GM23248 (cell line): ENCODE data around the gene LPP. TPM values are rescaled to one million over a fixed set of nuclear protein-coding genes. Genes with fewer than 3 reads are reported as not detected.

ENCODE experiments used
- DNase-seq: peaks from one replicate; pipeline ENCODE4 v3.0.0-alpha.2; 2015
- H2AFZ ChIP-seq: fragments of 200-600 bp; sonication (generic); 2 replicates; pipeline ENCODE4 v1.6.1; 2016; ENCODE audit warnings: antibody characterized with exemption
- H3F3A ChIP-seq: fragments of 200-600 bp; sonication (generic); 2 replicates; pipeline ENCODE4 v1.6.1; 2016; ENCODE audit warnings: mild to moderate bottlenecking, antibody characterized with exemption, mixed run types; ENCODE audit not compliant: insufficient read depth
- H3K27ac ChIP-seq: fragments of 200-600 bp; sonication (generic); 2 replicates; pipeline ENCODE4 v1.5.1; 2016; ENCODE audit warnings: mild to moderate bottlenecking
- H3K27me3 ChIP-seq: fragments of 200-600 bp; sonication (generic); replicated peaks from 2 replicates; pipeline ENCODE4 v1.6.1; 2016; ENCODE audit warnings: mild to moderate bottlenecking; ENCODE audit not compliant: insufficient read depth
- H3K36me3 ChIP-seq: fragments of 200-600 bp; sonication (generic); 2 replicates; pipeline ENCODE4 v1.6.1; 2016; ENCODE audit warnings: low read depth, mild to moderate bottlenecking
- H3K4me1 ChIP-seq: fragments of 200-600 bp; sonication (generic); 2 replicates; pipeline ENCODE4 v1.6.1; 2016; ENCODE audit warnings: mild to moderate bottlenecking; ENCODE audit not compliant: insufficient read depth
- H3K4me2 ChIP-seq: fragments of 200-600 bp; sonication (generic); one replicate; pipeline ENCODE4 v1.6.1; 2016; ENCODE audit warnings: mild to moderate bottlenecking; ENCODE audit not compliant: unreplicated experiment
- H3K4me3 ChIP-seq: fragments of 200-600 bp; sonication (generic); 2 replicates; pipeline ENCODE4 v1.5.1; 2016; ENCODE audit warnings: mild to moderate bottlenecking
- H3K79me2 ChIP-seq: fragments of 200-600 bp; sonication (generic); 2 replicates; pipeline ENCODE4 v1.6.1; 2016; ENCODE audit warnings: mild to moderate bottlenecking; ENCODE audit not compliant: insufficient read depth
- H3K9ac ChIP-seq: fragments of 200-600 bp; sonication (generic); 2 replicates; pipeline ENCODE4 v1.6.1; 2016; ENCODE audit warnings: mild to moderate bottlenecking
- H3K9me2 ChIP-seq: fragments of 200-600 bp; sonication (generic); 2 replicates; pipeline ENCODE4 v1.6.1; 2016; ENCODE audit warnings: mixed run types, mild to moderate bottlenecking, moderate library complexity; ENCODE audit not compliant: insufficient read depth
- H3K9me3 ChIP-seq: fragments of 200-600 bp; sonication (generic); one replicate; pipeline ENCODE4 v1.6.1; 2017; ENCODE audit warnings: low read depth
- H4K20me1 ChIP-seq: fragments of 200-600 bp; sonication (generic); 2 replicates; pipeline ENCODE4 v1.6.0; 2016; ENCODE audit not compliant: insufficient read depth
- EZH2 ChIP-seq: fragments of 200-600 bp; sonication (generic); IDR thresholded peaks from 2 replicates; pipeline ENCODE4 v1.6.1; 2018; ENCODE audit warnings: antibody characterized with exemption, mild to moderate bottlenecking; ENCODE audit not compliant: insufficient read depth, poor library complexity, severe bottlenecking
- EZH2phosphoT487 ChIP-seq: fragments of 200-600 bp; sonication (generic); IDR thresholded peaks from 2 replicates; pipeline ENCODE4 v1.6.1; 2018; ENCODE audit warnings: antibody characterized with exemption, moderate library complexity, mild to moderate bottlenecking, low read depth; ENCODE audit not compliant: insufficient read depth
- WGBS, 2 experiments: methylation state at CpG; one replicate each; pipeline ENCODE4 v1.1.6; 2015 to 2017; ENCODE audit warnings: low lambda C conversion rate in 2 of 2, low coverage in 1 of 2; ENCODE audit errors: missing lambda C conversion rate in 2 of 2; 5-methylcytosine and 5-hydroxymethylcytosine counted together
- in situ Hi-C: fragments of 300-500 bp; cut with MboI; formaldehyde crosslinking; loops from 2 replicates; pipeline ENCODE4 v1.15.0; 2020
- polyA plus RNA-seq: library from polyadenylated mRNA; unstranded; fragments of >200 nt; fragmentation: Nextera tagmentation; extraction: Ambion mirVana; gene quantifications from 2 replicates; pipeline ENCODE4 v1.2.1, GENCODE V29; 2016
- total RNA-seq: library from RNA; depleted of rRNA; stranded (reverse); fragments of >200 nt; shearing (Covaris generic); gene quantifications from 2 replicates; pipeline ENCODE4 v1.2.3, GENCODE V29; 2014

Gene LPP
- total and polyA plus RNA-seq, 2 experiments from 2014 or later: 42.8 to 61.7 TPM

DNA sequence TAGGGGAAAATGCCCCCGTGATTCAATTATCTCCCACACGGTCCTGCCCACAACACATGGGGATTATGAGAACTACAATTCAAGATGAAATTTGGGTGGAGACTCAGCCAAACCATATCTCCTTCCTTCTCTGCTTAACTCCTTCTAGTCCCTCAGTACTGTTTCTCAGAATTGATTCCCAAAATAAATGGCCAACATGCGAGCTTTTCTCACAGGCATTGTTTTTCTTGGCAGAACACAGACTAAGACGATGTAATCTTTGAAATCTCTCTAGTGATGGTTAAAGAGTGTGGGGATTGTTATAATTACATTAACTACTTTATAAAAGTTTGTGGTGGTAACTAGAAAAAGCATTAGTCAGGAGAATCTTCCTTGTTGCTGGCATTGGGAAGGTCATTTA is 366.5 kb downstream of the LPP start:
- no peaks in the 10 kb centered on the region for H3K9me2 ChIP-seq
- H3K27ac ChIP-seq: no peak overlapping the region
- H4K20me1 ChIP-seq: no peaks in the 10 kb centered on the region
- no peaks in the 10 kb centered on the region for H3K4me1 ChIP-seq
- H3K4me2 ChIP-seq: no peak overlapping the region
- no peak for DNase-seq
- H3K9ac ChIP-seq: no peak overlapping the region
- no peaks in the 10 kb centered on the region for H3K9me3 ChIP-seq
- H3K4me3 ChIP-seq: no peak overlapping the region
- H3F3A ChIP-seq: no peaks in the 10 kb centered on the region
- no peak for TF ChIP-seq EZH2phosphoT487
- no peak for TF ChIP-seq EZH2
- in situ Hi-C loops: no loop called here
- H2AFZ ChIP-seq: no peak overlapping the region
- H3K36me3 ChIP-seq: peaks cover 6% of the 10 kb centered on the region
- H3K79me2 ChIP-seq: peaks cover 32% of the 10 kb centered on the region
- H3K27me3 ChIP-seq: no peaks in the 10 kb centered on the region
- 66 to 82% methylated on average over 4 of the region's 4 CpGs for WGBS, 2 experiments

DNA sequence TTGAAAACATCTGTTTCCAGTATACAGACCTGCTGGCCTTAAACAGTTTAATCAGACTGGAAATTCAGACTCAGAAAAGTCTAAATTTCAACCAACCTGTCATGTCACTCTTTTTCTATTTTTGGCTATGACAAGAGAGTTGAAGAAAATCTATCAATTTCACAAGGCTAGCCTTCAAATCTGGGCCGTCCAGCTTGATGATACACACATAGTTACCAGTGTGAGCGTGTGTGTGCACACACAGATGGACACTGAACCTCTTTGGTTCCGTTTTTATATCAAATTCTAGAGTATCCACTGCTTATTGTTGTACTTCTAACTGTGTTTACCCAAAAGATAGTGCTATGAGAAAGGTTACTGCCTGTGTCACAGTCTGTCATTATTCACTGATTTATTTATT is 368.2 kb downstream of the LPP start:
- Histone ChIP-seq H3K9me2 (no peaks in the 10 kb centered on the region), H3K36me3 (peaks cover 7% of the 10 kb centered on the region), H2AFZ (no peak overlapping the region), H3K27ac (no peak overlapping the region), H3K9ac (no peak overlapping the region), H3F3A (no peaks in the 10 kb centered on the region), H3K4me2 (no peak overlapping the region), H3K4me1 (peaks cover 8% of the 10 kb centered on the region; the same call in 1 of the 2 replicates), H3K27me3 (no peaks in the 10 kb centered on the region), H3K9me3 (no peaks in the 10 kb centered on the region), H4K20me1 (no peaks in the 10 kb centered on the region), H3K79me2 (peaks cover 21% of the 10 kb centered on the region), H3K4me3 (no peak overlapping the region)
- WGBS, 2 experiments: 96% methylated on average over 3 of the region's 3 CpGs
- DNase-seq: no peak
- TF ChIP-seq EZH2: no peak
- no peak for TF ChIP-seq EZH2phosphoT487
- in situ Hi-C loops: no loop called here

DNA sequence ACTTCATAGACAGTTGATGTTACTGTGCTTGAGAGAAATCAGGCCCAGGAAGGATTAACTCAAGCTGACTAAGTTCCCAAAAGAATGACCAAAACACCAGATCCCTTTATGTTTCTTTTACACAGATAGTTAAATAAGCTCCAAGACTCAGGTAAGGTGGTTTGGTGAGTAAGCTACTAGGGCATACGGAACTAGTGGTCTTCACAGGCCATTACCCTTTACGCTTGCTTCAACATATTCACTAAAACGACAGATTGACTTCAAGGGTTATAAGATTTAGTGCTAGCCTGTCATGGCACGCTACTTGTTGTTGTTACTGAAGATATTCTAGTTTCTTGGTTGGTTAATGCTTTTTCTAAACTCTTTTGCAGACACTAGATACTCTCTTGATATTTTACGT is 369.3 kb downstream of the LPP start:
- no peak for TF ChIP-seq EZH2
- no peak for TF ChIP-seq EZH2phosphoT487
- Histone ChIP-seq H3K9me3 (no peaks in the 10 kb centered on the region), H3K9me2 (no peaks in the 10 kb centered on the region), H3F3A (0 out of 2 replicates have a peak, but pooled peaks cover 2% of the 10 kb centered on the region), H3K4me3 (no peak overlapping the region), H3K36me3 (peaks cover 7% of the 10 kb centered on the region), H3K4me1 (peaks cover 16% of the 10 kb centered on the region), H2AFZ (no peak overlapping the region), H3K9ac (no peak overlapping the region), H4K20me1 (no peaks in the 10 kb centered on the region), H3K79me2 (peaks cover 17% of the 10 kb centered on the region), H3K27me3 (no peaks in the 10 kb centered on the region), H3K4me2 (no peak overlapping the region), H3K27ac (no peak overlapping the region)
- in situ Hi-C loops: no loop called here
- no peak for DNase-seq
- 98 to 100% methylated on average over 5 of the region's 5 CpGs for WGBS, 2 experiments

DNA sequence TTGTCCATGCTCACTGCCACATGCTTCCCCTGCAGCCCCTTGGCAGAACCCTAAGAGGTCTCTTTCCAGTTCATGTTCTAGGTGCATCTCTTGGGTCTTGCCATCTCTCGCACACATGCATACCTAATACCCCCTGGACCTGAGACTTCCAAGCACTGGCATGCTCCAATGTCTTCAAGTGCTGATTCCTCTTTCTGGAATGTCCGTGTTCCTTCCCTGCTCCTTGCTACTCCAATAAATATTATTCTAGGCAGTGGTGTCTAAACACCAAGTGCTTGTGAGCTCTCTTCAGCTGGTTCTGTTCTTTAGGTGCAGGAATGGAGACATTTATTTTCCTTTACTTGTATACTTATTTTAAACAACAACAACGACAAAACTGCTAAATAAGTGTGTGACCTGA is 370.1 kb downstream of the LPP start:
- Histone ChIP-seq H3K9ac (no peak overlapping the region), H2AFZ (no peak overlapping the region), H3K79me2 (peaks cover 17% of the 10 kb centered on the region), H3K4me3 (no peak overlapping the region), H3K4me1 (peaks cover 20% of the 10 kb centered on the region), H3F3A (0 out of 2 replicates have a peak, but pooled peaks cover 7% of the 10 kb centered on the region), H3K9me2 (no peaks in the 10 kb centered on the region), H3K4me2 (no peak overlapping the region), H3K27ac (no peak overlapping the region), H4K20me1 (no peaks in the 10 kb centered on the region), H3K9me3 (no peaks in the 10 kb centered on the region), H3K36me3 (peaks cover 7% of the 10 kb centered on the region), H3K27me3 (no peaks in the 10 kb centered on the region)
- no peak for DNase-seq
- in situ Hi-C loops: no loop called here
- 64 to 65% methylated on average over 3 of the region's 3 CpGs for WGBS, 2 experiments
- no peak for TF ChIP-seq EZH2phosphoT487
- no peak for TF ChIP-seq EZH2

DNA sequence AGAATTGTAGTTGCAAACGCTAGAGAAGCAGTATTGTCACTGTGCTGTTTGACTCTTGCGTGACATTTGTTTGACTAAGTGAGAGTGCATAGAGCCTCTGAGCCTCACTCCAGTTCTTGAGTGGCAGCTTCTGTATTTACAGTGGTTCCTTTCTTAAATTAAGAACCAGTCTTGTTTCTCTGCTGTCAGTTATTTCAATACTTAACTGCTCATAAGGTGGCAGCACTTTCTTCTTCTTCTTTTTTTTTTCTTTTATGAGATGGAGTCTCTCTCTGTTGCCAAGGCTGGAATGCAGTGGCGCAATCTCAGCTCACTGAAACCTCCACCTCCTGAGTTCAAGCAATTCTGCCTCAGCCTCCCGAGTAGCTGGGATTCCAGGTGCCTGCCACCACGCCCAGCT is 372.1 kb downstream of the LPP start:
- 90 to 91% methylated on average over 5 of the region's 5 CpGs for WGBS, 2 experiments
- Histone ChIP-seq H3K4me3 (no peak overlapping the region), H4K20me1 (0 out of 2 replicates have a peak, but pooled peaks cover 3% of the 10 kb centered on the region), H3K36me3 (peaks cover 10% of the 10 kb centered on the region), H3K4me1 (peaks cover 35% of the 10 kb centered on the region), H3K79me2 (peaks cover 24% of the 10 kb centered on the region), H3K27ac (no peak overlapping the region), H3K9me3 (no peaks in the 10 kb centered on the region), H2AFZ (no peak overlapping the region), H3F3A (peaks cover 7% of the 10 kb centered on the region; the same call in 1 of the 2 replicates), H3K27me3 (no peaks in the 10 kb centered on the region), H3K4me2 (no peak overlapping the region), H3K9me2 (no peaks in the 10 kb centered on the region), H3K9ac (no peak overlapping the region)
- in situ Hi-C loops: no loop called here
- peak; percentile 32 for DNase-seq
- no peak for TF ChIP-seq EZH2phosphoT487
- TF ChIP-seq EZH2: no peak
